HS-5 (cell line): ENCODE measurements around the gene DHRS13.
"Not testable (repeated sequence)": the region's sequence is repeated elsewhere in the genome, so short reads cannot be mapped to it uniquely, and the experiment has no call there.

Source experiments
- DNase-seq: peaks from one replicate; pipeline ENCODE4 v3.0.0-alpha.2; 2012; ENCODE audit warnings: low read depth

The DHRS13 gene

GRCh38 chr17:28882154-28882895 lies 20.6 kb downstream of the DHRS13 start:
- no peak for DNase-seq

- no peak for DNase-seq
Measured at GRCh38 chr17:28881533-28882056, 21.3 kb downstream of the DHRS13 start.

GRCh38 chr17:28880572-28880945 lies 22.3 kb downstream of the DHRS13 start:
- no peak for DNase-seq

GRCh38 chr17:28879886-28880571 lies 22.9 kb downstream of the DHRS13 start:
- DNase-seq = no peak

GRCh38 chr17:28878981-28879380 lies 23.9 kb downstream of the DHRS13 start:
- DNase-seq = no peak

- DNase-seq = no peak
Measured at GRCh38 chr17:28878158-28878910, 24.5 kb downstream of the DHRS13 start.

- DNase-seq = not testable (repeated sequence)
Measured at GRCh38 chr17:28877150-28877711, 25.6 kb downstream of the DHRS13 start.

- DNase-seq = no peak
Measured at GRCh38 chr17:28875848-28876550, 26.9 kb downstream of the DHRS13 start.

- no peak for DNase-seq
Measured at GRCh38 chr17:28874750-28875149, 28.1 kb downstream of the DHRS13 start.

- no peak for DNase-seq
Measured at GRCh38 chr17:28873839-28874238, 29.0 kb downstream of the DHRS13 start.

GRCh38 chr17:28871056-28871579 lies 31.8 kb downstream of the DHRS13 start:
- DNase-seq = no peak

GRCh38 chr17:28867276-28867675 lies 35.6 kb downstream of the DHRS13 start:
- DNase-seq = no peak

- no peak for DNase-seq
Measured at GRCh38 chr17:28865946-28866752, 36.7 kb downstream of the DHRS13 start.

GRCh38 chr17:28864991-28865849 lies 37.7 kb downstream of the DHRS13 start:
- DNase-seq = no peak

- DNase-seq = no peak
Measured at GRCh38 chr17:28863953-28864352, 38.9 kb downstream of the DHRS13 start.

- no peak for DNase-seq
Measured at GRCh38 chr17:28862561-28862960, 40.3 kb downstream of the DHRS13 start.

GRCh38 chr17:28861393-28862203 lies 41.3 kb downstream of the DHRS13 start:
- no peak for DNase-seq

- no peak for DNase-seq
Measured at GRCh38 chr17:28860363-28860808, 42.5 kb downstream of the DHRS13 start.
